Measurements from ENCODE around the gene JAK1. TPM values are rescaled to one million over a fixed set of nuclear protein-coding genes. Genes with fewer than 3 reads are reported as not detected.
A peak's percentile ranks its signal among the peaks of the same experiment; 100 is the strongest.

JAK1 gene
- total RNA-seq, 3 donors from 2014 or later (not counting 1 experiment from before 2014, with no cell fraction given) = 507 to 626 (median 526) TPM

GRCh38 chr1:64948216-64948615 is 18.1 kb downstream of the JAK1 start:
- DNase-seq = no peak
- intact Hi-C loops (cut with micrococcal nuclease) = loop anchor here (2.0 kb wide), 1 partner anchor 19 kb away; no protein-coding TSS in a partner anchor
- H3K27me3 ChIP-seq (ENCODE audit: control insufficient read depth, insufficient read depth, low read length) = no peaks in the 10 kb centered on the region
- TF ChIP-seq CTCF (IDR thresholded peaks at IDR 0.05) = no peak
- no peaks in the 10 kb centered on the region for H3K36me3 ChIP-seq (ENCODE audit: control insufficient read depth, insufficient read depth, low read length)
- Mint-ChIP-seq H3K27me3 (ENCODE audit: low read depth in 2 of 2) (no peaks in the 10 kb centered on the region), H3K27ac (no peak overlapping the region), H3K9me3 (no peaks in the 10 kb centered on the region), H3K4me3 (peak overlapping the region; percentile 69), H3K4me1 (peaks cover 76 to 79% of the 10 kb centered on the region in 2 donors), H3K36me3 (no peaks in the 10 kb centered on the region)
- ATAC-seq = no peak
- no peaks in the 10 kb centered on the region for H3K9me3 ChIP-seq (ENCODE audit: control insufficient read depth, insufficient read depth, low read length)
- peaks cover 36% of the 10 kb centered on the region for H3K4me1 ChIP-seq (ENCODE audit: control insufficient read depth, insufficient read depth, low read length)
- H3K27ac ChIP-seq (ENCODE audit: low read length) = no peak overlapping the region
- H3K4me3 ChIP-seq (ENCODE audit: low read length) = no peak overlapping the region
- WGBS (ENCODE audit: insufficient coverage) = 61% methylated on average over 2 of the region's 2 CpGs

- no peak for TF ChIP-seq CTCF (IDR thresholded peaks at IDR 0.05)
- no peaks in the 10 kb centered on the region for H3K9me3 Mint-ChIP-seq
- no peaks in the 10 kb centered on the region for H3K36me3 ChIP-seq (ENCODE audit: control insufficient read depth, insufficient read depth, low read length)
- peak overlapping the region; percentile 29 for H3K27ac ChIP-seq (ENCODE audit: low read length)
- peaks cover 28% of the 10 kb centered on the region for H3K4me1 ChIP-seq (ENCODE audit: control insufficient read depth, insufficient read depth, low read length)
- 33% methylated on average over 1 of the region's 1 CpG for WGBS (ENCODE audit: insufficient coverage)
- H3K27me3 ChIP-seq (ENCODE audit: control insufficient read depth, insufficient read depth, low read length) = no peaks in the 10 kb centered on the region
- intact Hi-C loops (cut with micrococcal nuclease) = no loop called here
- H3K4me1 Mint-ChIP-seq = peaks cover 72 to 78% of the 10 kb centered on the region in 2 donors
- no peaks in the 10 kb centered on the region for H3K27me3 Mint-ChIP-seq (ENCODE audit: low read depth in 2 of 2)
- no peaks in the 10 kb centered on the region for H3K36me3 Mint-ChIP-seq
- H3K9me3 ChIP-seq (ENCODE audit: control insufficient read depth, insufficient read depth, low read length) = no peaks in the 10 kb centered on the region
- no peak overlapping the region for H3K4me3 ChIP-seq (ENCODE audit: low read length)
- DNase-seq (no peak), ATAC-seq (no peak)
- H3K27ac Mint-ChIP-seq = no peak overlapping the region
- H3K4me3 Mint-ChIP-seq = peak overlapping the region; percentile 62
These were observed 19.4 kb downstream of the JAK1 start for GRCh38 chr1:64946916-64947315.

- no peak overlapping the region for H3K27ac ChIP-seq (ENCODE audit: low read length)
- no peak overlapping the region for H3K4me3 ChIP-seq (ENCODE audit: low read length)
- Mint-ChIP-seq H3K9me3 (no peaks in the 10 kb centered on the region), H3K4me3 (no peak overlapping the region), H3K27ac (no peak overlapping the region), H3K27me3 (ENCODE audit: low read depth in 2 of 2) (no peaks in the 10 kb centered on the region), H3K4me1 (peaks cover 73 to 77% of the 10 kb centered on the region in 2 donors), H3K36me3 (no peaks in the 10 kb centered on the region)
- peaks cover 32% of the 10 kb centered on the region for H3K4me1 ChIP-seq (ENCODE audit: control insufficient read depth, insufficient read depth, low read length)
- H3K27me3 ChIP-seq (ENCODE audit: control insufficient read depth, insufficient read depth, low read length) = no peaks in the 10 kb centered on the region
- DNase-seq (no peak), ATAC-seq (no peak)
- 87% methylated on average over 6 of the region's 6 CpGs for WGBS (ENCODE audit: insufficient coverage)
- H3K36me3 ChIP-seq (ENCODE audit: control insufficient read depth, insufficient read depth, low read length) = no peaks in the 10 kb centered on the region
- no peak for TF ChIP-seq CTCF (IDR thresholded peaks at IDR 0.05)
- H3K9me3 ChIP-seq (ENCODE audit: control insufficient read depth, insufficient read depth, low read length) = no peaks in the 10 kb centered on the region
- intact Hi-C loops (cut with micrococcal nuclease) = no loop called here
These were observed 21.4 kb downstream of the JAK1 start for GRCh38 chr1:64944913-64945312.

GRCh38 chr1:64942675-64943074 is 23.7 kb downstream of the JAK1 start:
- Histone ChIP-seq H3K4me1 (ENCODE audit: control insufficient read depth, insufficient read depth, low read length) (peaks cover 33% of the 10 kb centered on the region), H3K9me3 (ENCODE audit: control insufficient read depth, insufficient read depth, low read length) (no peaks in the 10 kb centered on the region), H3K4me3 (ENCODE audit: low read length) (no peak overlapping the region), H3K27ac (ENCODE audit: low read length) (no peak overlapping the region), H3K27me3 (ENCODE audit: control insufficient read depth, insufficient read depth, low read length) (no peaks in the 10 kb centered on the region), H3K36me3 (ENCODE audit: control insufficient read depth, insufficient read depth, low read length) (no peaks in the 10 kb centered on the region)
- Mint-ChIP-seq H3K4me1 (peaks cover 75 to 81% of the 10 kb centered on the region in 2 donors), H3K36me3 (no peaks in the 10 kb centered on the region), H3K4me3 (peak overlapping the region; percentile 53), H3K27ac (peak overlapping the region; percentile 54 to 86), H3K9me3 (no peaks in the 10 kb centered on the region), H3K27me3 (ENCODE audit: low read depth in 2 of 2) (no peaks in the 10 kb centered on the region)
- no CpG with 5 or more reads among the region's 3 CpGs for WGBS (ENCODE audit: insufficient coverage)
- intact Hi-C loops (cut with micrococcal nuclease) = no loop called here
- ATAC-seq = no peak
- no peak for TF ChIP-seq CTCF (IDR thresholded peaks at IDR 0.05)
- DNase-seq = no peak
